Gastroesophageal sphincter (tissue), 3 donors: ENCODE data around the gene CD9.

ENCODE experiments used
- EP300 ChIP-seq: sonication (generic); formaldehyde crosslinking; IDR thresholded peaks from one replicate; pipeline ENCODE4 v1.6.1; 2017; ENCODE audit warnings: antibody characterized with exemption, mild to moderate bottlenecking
- POLR2A ChIP-seq, 2 donors: fragments of 450-650 bp; IDR thresholded peaks; one replicate each; pipeline ENCODE4 v1.6.1; 2017; ENCODE audit warnings: antibody characterized with exemption in 2 of 2, mild to moderate bottlenecking in 2 of 2, moderate library complexity in 1 of 2
- POLR2AphosphoS5 ChIP-seq: sonication (generic); formaldehyde crosslinking; IDR thresholded peaks from one replicate; pipeline ENCODE4 v1.6.1; 2017; ENCODE audit warnings: antibody characterized with exemption
- TF ChIP-seq, protein P1 (sequence below), 4 experiments: fragments of 200-600 bp in 2 of 4; fragments of 450-650 bp in 2 of 4; sonication (generic) in 1 of 4; IDR thresholded peaks; one replicate each; pipeline ENCODE4 v1.5.1; 2017 to 2019; ENCODE audit warnings: antibody characterized with exemption in 4 of 4, mild to moderate bottlenecking in 2 of 4, moderate library complexity in 2 of 4

GRCh38 chr12:6207259-6207925, 7.2 kb downstream of the CD9 start:
- TF ChIP-seq, protein P1, sequence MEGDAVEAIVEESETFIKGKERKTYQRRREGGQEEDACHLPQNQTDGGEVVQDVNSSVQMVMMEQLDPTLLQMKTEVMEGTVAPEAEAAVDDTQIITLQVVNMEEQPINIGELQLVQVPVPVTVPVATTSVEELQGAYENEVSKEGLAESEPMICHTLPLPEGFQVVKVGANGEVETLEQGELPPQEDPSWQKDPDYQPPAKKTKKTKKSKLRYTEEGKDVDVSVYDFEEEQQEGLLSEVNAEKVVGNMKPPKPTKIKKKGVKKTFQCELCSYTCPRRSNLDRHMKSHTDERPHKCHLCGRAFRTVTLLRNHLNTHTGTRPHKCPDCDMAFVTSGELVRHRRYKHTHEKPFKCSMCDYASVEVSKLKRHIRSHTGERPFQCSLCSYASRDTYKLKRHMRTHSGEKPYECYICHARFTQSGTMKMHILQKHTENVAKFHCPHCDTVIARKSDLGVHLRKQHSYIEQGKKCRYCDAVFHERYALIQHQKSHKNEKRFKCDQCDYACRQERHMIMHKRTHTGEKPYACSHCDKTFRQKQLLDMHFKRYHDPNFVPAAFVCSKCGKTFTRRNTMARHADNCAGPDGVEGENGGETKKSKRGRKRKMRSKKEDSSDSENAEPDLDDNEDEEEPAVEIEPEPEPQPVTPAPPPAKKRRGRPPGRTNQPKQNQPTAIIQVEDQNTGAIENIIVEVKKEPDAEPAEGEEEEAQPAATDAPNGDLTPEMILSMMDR (IDR thresholded peaks at IDR 0.05) = peak in 2 of 4 experiments; percentile 8 to 12
- TF ChIP-seq POLR2A (IDR thresholded peaks at IDR 0.05) (no peak), POLR2AphosphoS5 (no peak), EP300 (no peak)
